ENCODE measurements around the gene GZMH. TPM values are rescaled to one million over a fixed set of nuclear protein-coding genes. Genes with fewer than 3 reads are reported as not detected.
A peak's percentile ranks its signal among the peaks of the same experiment; 100 is the strongest.
"Not testable (repeated sequence)": the region's sequence is repeated elsewhere in the genome, so short reads cannot be mapped to it uniquely, and the experiment has no call there.

Gene GZMH, protein sequence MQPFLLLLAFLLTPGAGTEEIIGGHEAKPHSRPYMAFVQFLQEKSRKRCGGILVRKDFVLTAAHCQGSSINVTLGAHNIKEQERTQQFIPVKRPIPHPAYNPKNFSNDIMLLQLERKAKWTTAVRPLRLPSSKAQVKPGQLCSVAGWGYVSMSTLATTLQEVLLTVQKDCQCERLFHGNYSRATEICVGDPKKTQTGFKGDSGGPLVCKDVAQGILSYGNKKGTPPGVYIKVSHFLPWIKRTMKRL
- total RNA-seq = 10 to 100 TPM; 10.7 to 11.0 TPM

GRCh38 chr14:24609655-24610344 is at the start of gene GZMH:
Gene GZMH, minus strand, starts transcription at chr14:24609685. Its CDS starts 72 bp downstream, at chr14:24609613.
- H3K27me3 Mint-ChIP-seq = peaks cover 2% of the 10 kb centered on the region
- H3K9me3 Mint-ChIP-seq = no peaks in the 10 kb centered on the region
- POLR2A ChIA-PET = interaction anchor here (0.7 to 2.3 kb wide), 6 partner anchors 21 to 104 kb away, joined by 3 to 10 read pairs (median 4); partner anchors contain the start of gene GZMB
- peaks cover 68% of the 10 kb centered on the region for H3K4me1 Mint-ChIP-seq
- no peaks in the 10 kb centered on the region for H3K36me3 Mint-ChIP-seq (ENCODE audit: low read depth)
- no peak for DNase-seq
- peak within 1 kb of the TSS; percentile 57 for H3K27ac Mint-ChIP-seq
- CTCF ChIA-PET = interaction anchor here (0.9 to 3.1 kb wide), 6 partner anchors 14 to 100 kb away, joined by 3 to 12 read pairs (median 8); partner anchors contain the start of gene GZMB
- peak within 1 kb of the TSS; percentile 5 for H3K4me3 Mint-ChIP-seq

- Mint-ChIP-seq H3K27me3 (peaks cover 21% of the 10 kb centered on the region), H3K9me3 (peaks cover 15% of the 10 kb centered on the region), H3K36me3 (ENCODE audit: low read depth) (peaks cover 22% of the 10 kb centered on the region)
- H3K4me1 Mint-ChIP-seq, CTCF ChIA-PET, H3K4me3 Mint-ChIP-seq, POLR2A ChIA-PET, DNase-seq, H3K27ac Mint-ChIP-seq: not testable (repeated sequence)
Observed at GRCh38 chr14:24648361-24648760, 38.9 kb upstream of the GZMH start.

- POLR2A ChIA-PET = interaction anchor here (1.1 kb wide), 1 partner anchor 29 kb away, joined by 3 read pairs; no protein-coding TSS in a partner anchor
- no peak for DNase-seq
- no peaks in the 10 kb centered on the region for H3K36me3 Mint-ChIP-seq (ENCODE audit: low read depth)
- H3K27me3 Mint-ChIP-seq = peaks cover 4% of the 10 kb centered on the region
- H3K9me3 Mint-ChIP-seq = no peaks in the 10 kb centered on the region
- H3K4me1 Mint-ChIP-seq = peaks cover 21% of the 10 kb centered on the region
- H3K4me3 Mint-ChIP-seq = no peak overlapping the region
- H3K27ac Mint-ChIP-seq = no peak overlapping the region
- CTCF ChIA-PET = interaction anchor here (1.7 kb wide), 1 partner anchor 34 kb away, joined by 4 read pairs; no protein-coding TSS in a partner anchor
Observed at GRCh38 chr14:24639905-24640304, 30.4 kb upstream of the GZMH start.

- no peaks in the 10 kb centered on the region for H3K9me3 Mint-ChIP-seq
- DNase-seq = no peak
- POLR2A ChIA-PET = no interaction called here
- no peak overlapping the region for H3K27ac Mint-ChIP-seq
- H3K4me1 Mint-ChIP-seq = peaks cover 27% of the 10 kb centered on the region
- H3K36me3 Mint-ChIP-seq (ENCODE audit: low read depth) = no peaks in the 10 kb centered on the region
- H3K27me3 Mint-ChIP-seq = peaks cover 4% of the 10 kb centered on the region
- CTCF ChIA-PET = no interaction called here
- H3K4me3 Mint-ChIP-seq = no peak overlapping the region
Observed at GRCh38 chr14:24639270-24639669, 29.8 kb upstream of the GZMH start.

GRCh38 chr14:24634158-24634557 is 24.7 kb upstream of the GZMH start, which contains the start of gene GZMB:
Gene GZMB, minus strand, starts transcription at chr14:24634190. Its CDS starts 30 bp downstream, at chr14:24634160.
- peaks cover 56% of the 10 kb centered on the region for H3K4me1 Mint-ChIP-seq
- H3K27me3 Mint-ChIP-seq = peaks cover 4% of the 10 kb centered on the region
- DNase-seq = peak; percentile 88
- H3K4me3 Mint-ChIP-seq = peak within 1 kb of the TSS; percentile 84
- H3K27ac Mint-ChIP-seq = peak within 1 kb of the TSS; percentile 90
- ChIA-PET CTCF (interaction anchor here (0.8 to 3.2 kb wide), 16 partner anchors 12 to 151 kb away, joined by 3 to 29 read pairs (median 4); partner anchors contain the start of gene GZMH), POLR2A (interaction anchor here (0.7 to 4.9 kb wide), 12 partner anchors 9 to 61 kb away, joined by 3 to 48 read pairs (median 6); partner anchors contain the start of gene GZMH)
- peaks cover 46% of the 10 kb centered on the region for H3K36me3 Mint-ChIP-seq (ENCODE audit: low read depth)
- H3K9me3 Mint-ChIP-seq = no peaks in the 10 kb centered on the region

GRCh38 chr14:24633353-24633752 is 23.9 kb upstream of the GZMH start:
- CTCF ChIA-PET = interaction anchor here (0.8 to 3.2 kb wide), 12 partner anchors 11 to 150 kb away, joined by 3 to 29 read pairs (median 6); partner anchors contain the start of gene GZMH
- peaks cover 4% of the 10 kb centered on the region for H3K27me3 Mint-ChIP-seq
- H3K27ac Mint-ChIP-seq = peak overlapping the region; percentile 90
- H3K4me3 Mint-ChIP-seq = peak overlapping the region; percentile 84
- H3K4me1 Mint-ChIP-seq = peaks cover 56% of the 10 kb centered on the region
- peaks cover 46% of the 10 kb centered on the region for H3K36me3 Mint-ChIP-seq (ENCODE audit: low read depth)
- DNase-seq = no peak
- H3K9me3 Mint-ChIP-seq = no peaks in the 10 kb centered on the region
- POLR2A ChIA-PET = interaction anchor here (0.7 to 4.9 kb wide), 9 partner anchors 9 to 60 kb away, joined by 3 to 48 read pairs (median 5); partner anchors contain the start of gene GZMH

DNA sequence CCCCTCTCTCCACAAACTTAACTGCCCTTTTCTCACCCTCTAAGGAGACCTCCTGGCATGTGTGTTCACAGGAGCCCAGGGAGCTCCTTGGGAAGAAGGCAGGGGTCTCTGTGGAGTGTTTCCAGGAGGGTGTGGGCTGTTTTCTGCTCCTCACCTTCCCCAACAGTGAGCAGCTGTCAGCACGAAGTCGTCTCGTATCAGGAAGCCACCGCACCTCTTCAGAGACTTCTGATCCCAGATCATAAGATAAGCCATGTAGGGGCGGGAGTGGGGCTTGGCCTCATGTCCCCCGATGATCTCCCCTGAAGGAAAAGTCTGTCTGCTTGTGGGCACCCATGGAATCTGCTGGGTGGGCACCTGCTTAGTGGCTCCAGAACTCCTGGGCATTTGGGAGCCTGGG is 23.3 kb upstream of the GZMH start:
- Mint-ChIP-seq H3K36me3 (ENCODE audit: low read depth) (peaks cover 47% of the 10 kb centered on the region), H3K27me3 (peaks cover 4% of the 10 kb centered on the region), H3K4me3 (peak overlapping the region; percentile 84), H3K4me1 (peaks cover 56% of the 10 kb centered on the region), H3K9me3 (no peaks in the 10 kb centered on the region), H3K27ac (peak overlapping the region; percentile 90)
- ChIA-PET CTCF (interaction anchor here (1.0 to 3.2 kb wide), 4 partner anchors 25 to 61 kb away, joined by 4 to 13 read pairs (median 12); partner anchors contain the start of gene GZMH), POLR2A (interaction anchor here (1.6 to 4.9 kb wide), 5 partner anchors 24 to 41 kb away, joined by 5 to 48 read pairs (median 10); partner anchors contain the start of gene GZMH)
- no peak for DNase-seq

- H3K4me3 Mint-ChIP-seq = peak overlapping the region; percentile 84
- peaks cover 49% of the 10 kb centered on the region for H3K36me3 Mint-ChIP-seq (ENCODE audit: low read depth)
- peak overlapping the region; percentile 90 for H3K27ac Mint-ChIP-seq
- no peaks in the 10 kb centered on the region for H3K9me3 Mint-ChIP-seq
- H3K4me1 Mint-ChIP-seq = peaks cover 56% of the 10 kb centered on the region
- peaks cover 4% of the 10 kb centered on the region for H3K27me3 Mint-ChIP-seq
- CTCF ChIA-PET = interaction anchor here (1.0 kb wide), 1 partner anchor 46 kb away, joined by 4 read pairs; no protein-coding TSS in a partner anchor
- no peak for DNase-seq
- POLR2A ChIA-PET = interaction anchor here (1.6 to 4.9 kb wide), 2 partner anchors 33 to 42 kb away, joined by 5 to 48 read pairs; no protein-coding TSS in a partner anchor
Observed at GRCh38 chr14:24632336-24632735, 22.9 kb upstream of the GZMH start.

- Mint-ChIP-seq H3K27ac (peak overlapping the region; percentile 90), H3K36me3 (ENCODE audit: low read depth) (peaks cover 49% of the 10 kb centered on the region), H3K27me3 (peaks cover 4% of the 10 kb centered on the region), H3K4me1 (peaks cover 55% of the 10 kb centered on the region), H3K4me3 (peak overlapping the region; percentile 84), H3K9me3 (no peaks in the 10 kb centered on the region)
- ChIA-PET CTCF (interaction anchor here (1.0 kb wide), 1 partner anchor 46 kb away, joined by 4 read pairs; no protein-coding TSS in a partner anchor), POLR2A (interaction anchor here (4.9 kb wide), 1 partner anchor 42 kb away, joined by 48 read pairs; no protein-coding TSS in a partner anchor)
- DNase-seq = no peak
Observed at GRCh38 chr14:24631749-24632335, 22.4 kb upstream of the GZMH start.

- CTCF ChIA-PET = interaction anchor here (0.9 kb wide), 1 partner anchor 25 kb away, joined by 3 read pairs; no protein-coding TSS in a partner anchor
Observed at GRCh38 chr14:24630872-24631477, 21.5 kb upstream of the GZMH start.

DNA sequence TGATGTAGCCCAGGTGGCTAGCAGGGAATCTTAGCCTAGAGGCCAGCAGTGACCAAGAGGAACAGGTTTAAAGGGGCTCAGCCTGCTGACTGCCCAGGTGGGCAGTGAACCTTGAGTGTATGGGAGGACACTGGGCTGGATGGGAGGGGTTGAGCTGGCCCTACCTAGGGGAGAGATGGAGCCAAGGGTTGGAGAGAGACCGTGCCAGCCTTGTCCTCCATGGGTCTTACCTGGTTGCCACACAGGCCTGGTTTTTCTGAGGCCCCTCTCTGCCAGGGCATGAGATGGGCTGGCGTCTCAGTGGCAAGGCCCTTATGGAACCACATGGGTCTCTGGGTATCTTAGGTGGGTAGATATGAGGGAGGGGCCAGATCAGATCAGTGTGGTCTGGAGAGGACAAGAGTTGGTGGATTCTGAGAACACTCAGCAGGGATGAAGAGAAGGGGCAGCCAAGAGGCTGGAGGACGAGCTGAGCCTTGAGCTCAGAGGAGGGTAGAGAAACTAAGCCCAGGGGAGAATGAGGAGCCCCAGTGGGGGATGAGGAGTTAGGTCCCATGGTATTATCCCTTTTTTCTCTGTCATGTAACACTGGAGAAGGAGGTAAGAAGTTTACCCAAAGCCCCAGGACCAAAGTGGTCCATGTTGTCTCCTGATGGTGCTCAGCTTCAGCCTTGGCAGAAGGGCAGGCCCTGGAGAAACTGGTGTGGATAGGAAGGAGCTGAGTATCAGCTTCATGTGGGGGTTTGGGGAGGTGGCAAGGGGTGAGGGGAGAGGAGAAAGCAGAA is 20.8 kb upstream of the GZMH start:
- DNase-seq = no peak
- ChIA-PET CTCF (interaction anchor here (0.9 kb wide), 1 partner anchor 25 kb away, joined by 3 read pairs; no protein-coding TSS in a partner anchor), POLR2A (interaction anchor here (1.0 to 4.9 kb wide), 4 partner anchors 20 to 44 kb away, joined by 3 to 48 read pairs (median 3); no protein-coding TSS in a partner anchor)
- Mint-ChIP-seq H3K9me3 (no peaks in the 10 kb centered on the region), H3K4me1 (peaks cover 50% of the 10 kb centered on the region), H3K36me3 (ENCODE audit: low read depth) (peaks cover 50% of the 10 kb centered on the region), H3K27ac (peak overlapping the region; percentile 47), H3K27me3 (peaks cover 2% of the 10 kb centered on the region), H3K4me3 (peak overlapping the region; percentile 39)

More at GRCh38 chr14:24630872-24631477, 21.5 kb upstream of the GZMH start:
- Mint-ChIP-seq H3K9me3 (no peaks in the 10 kb centered on the region), H3K4me1 (peaks cover 51% of the 10 kb centered on the region), H3K27ac (peak overlapping the region; percentile 90), H3K27me3 (no peaks in the 10 kb centered on the region), H3K4me3 (peak overlapping the region; percentile 84), H3K36me3 (ENCODE audit: low read depth) (peaks cover 49% of the 10 kb centered on the region)
- POLR2A ChIA-PET = interaction anchor here (1.0 to 4.9 kb wide), 4 partner anchors 21 to 43 kb away, joined by 3 to 48 read pairs (median 3); no protein-coding TSS in a partner anchor
- DNase-seq = no peak
